Natural killer cell treated with Interleukin-12 subunit alpha and Interleukin-12 subunit beta and Interleukin-15 and Interleukin-18, amount 100 ng/mL, for 72 hours (primary cell): ENCODE data around the gene ARFIP1. TPM values are rescaled to one million over a fixed set of nuclear protein-coding genes. Genes with fewer than 3 reads are reported as not detected.
"Not testable (repeated sequence)": the region's sequence is repeated elsewhere in the genome, so short reads cannot be mapped to it uniquely, and the experiment has no call there.

ENCODE experiments used
- ATAC-seq, 2 donors: fragments of 150-1000 bp; cut with Tn5 transposase in 1 of 2; sonication (Bioruptor Pico), chemical (Tn5 transposase) in 1 of 2; 2 replicates each; pipeline ENCODE4 v1.10.0; 2021
- DNase-seq: peaks from one replicate; pipeline ENCODE4 v3.0.0; 2022; ENCODE audit warnings: low spot score
- H3K27ac Mint-ChIP-seq, 2 donors: 1 replicate in 1 of 2; 2 replicates in 1 of 2; pipeline ENCODE4 v1.8.0; 2022; ENCODE audit warnings: mixed read lengths in 2 of 2, mild to moderate bottlenecking in 1 of 2, moderate library complexity in 1 of 2
- H3K27me3 Mint-ChIP-seq, 2 donors: 1 replicate in 1 of 2; 2 replicates in 1 of 2; pipeline ENCODE4 v1.8.0; 2022; ENCODE audit warnings: mixed read lengths in 2 of 2
- H3K36me3 Mint-ChIP-seq: one replicate; pipeline ENCODE4 v1.8.0; 2022; ENCODE audit warnings: mixed read lengths
- H3K4me1 Mint-ChIP-seq, 2 donors: 1 replicate in 1 of 2; 2 replicates in 1 of 2; pipeline ENCODE4 v1.8.0; 2022; ENCODE audit warnings: low read depth in 2 of 2, mixed read lengths in 2 of 2, mild to moderate bottlenecking in 1 of 2
- H3K4me3 Mint-ChIP-seq: one replicate; pipeline ENCODE4 v1.8.0; 2022; ENCODE audit warnings: mixed read lengths
- H3K9me3 Mint-ChIP-seq: 2 replicates; pipeline ENCODE4 v1.8.0; 2022; ENCODE audit warnings: mixed read lengths
- total RNA-seq, 2 donors: library from RNA; stranded (reverse); gene quantifications; one replicate each; pipeline ENCODE4 v1.2.3, GENCODE V29; 2022

The ARFIP1 gene
- total RNA-seq, 2 donors from 2014 or later, result 17.8 to 21.0 TPM

- Mint-ChIP-seq H3K36me3 (peaks cover 23% of the 10 kb centered on the region), H3K4me1 (peaks cover 32 to 37% of the 10 kb centered on the region in 2 donors), H3K4me3 (peak overlapping the region; percentile 38), H3K27ac (peak overlapping the region; percentile 43 to 76)
- not testable (repeated sequence) for DNase-seq, H3K9me3 Mint-ChIP-seq, ATAC-seq, H3K27me3 Mint-ChIP-seq
These were observed 60.0 kb downstream of the ARFIP1 start for GRCh38 chr4:152839729-152840128.

- no peaks in the 10 kb centered on the region for H3K9me3 Mint-ChIP-seq
- no peak overlapping the region for H3K27ac Mint-ChIP-seq
- no peaks in the 10 kb centered on the region for H3K27me3 Mint-ChIP-seq
- H3K36me3 Mint-ChIP-seq, result peaks cover 16% of the 10 kb centered on the region
- H3K4me3 Mint-ChIP-seq, result no peak overlapping the region
- ATAC-seq (no peak), DNase-seq (no peak)
- H3K4me1 Mint-ChIP-seq, result peaks cover 18 to 22% of the 10 kb centered on the region in 2 donors
These were observed 63.8 kb downstream of the ARFIP1 start for GRCh38 chr4:152843481-152844090.

- H3K27me3 Mint-ChIP-seq, result no peaks in the 10 kb centered on the region
These were observed 67.6 kb downstream of the ARFIP1 start for GRCh38 chr4:152847376-152847775.

GRCh38 chr4:152848508-152848907 lies 68.8 kb downstream of the ARFIP1 start:
- Mint-ChIP-seq H3K4me1 (peaks cover 20 to 21% of the 10 kb centered on the region in 2 donors), H3K27ac (peak overlapping the region in 1 of 2 donors; percentile 11), H3K9me3 (peaks cover 3% of the 10 kb centered on the region), H3K4me3 (no peak overlapping the region), H3K27me3 (no peaks in the 10 kb centered on the region), H3K36me3 (peaks cover 15% of the 10 kb centered on the region)
- DNase-seq (no peak), ATAC-seq (no peak)

More at GRCh38 chr4:152847376-152847775, 67.6 kb downstream of the ARFIP1 start:
- H3K27ac Mint-ChIP-seq, result no peak overlapping the region
- no peak overlapping the region for H3K4me3 Mint-ChIP-seq
- no peak for DNase-seq
- H3K36me3 Mint-ChIP-seq, result peaks cover 13% of the 10 kb centered on the region
- H3K9me3 Mint-ChIP-seq, result no peaks in the 10 kb centered on the region
- H3K4me1 Mint-ChIP-seq, result peaks cover 20 to 21% of the 10 kb centered on the region in 2 donors
- ATAC-seq, result no peak

DNA sequence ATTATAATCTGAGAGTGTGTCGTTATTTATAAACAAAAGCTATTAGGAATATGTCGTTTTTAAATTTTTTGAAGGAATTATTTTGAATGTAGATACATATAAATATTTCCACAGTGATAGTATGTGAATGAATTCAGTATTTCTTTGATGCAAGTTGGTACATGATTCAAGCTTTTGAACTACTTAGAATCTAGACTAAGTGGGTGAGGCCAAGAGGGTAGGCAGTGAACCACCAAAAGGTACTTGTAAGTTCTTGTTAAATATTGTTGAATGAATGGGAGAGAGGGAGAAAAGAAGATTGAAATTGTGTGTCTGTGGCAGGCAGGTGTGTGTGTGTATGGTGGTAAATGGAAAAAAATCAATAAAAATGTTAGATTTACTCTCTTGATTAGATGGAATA lies 69.6 kb downstream of the ARFIP1 start:
- no peak for ATAC-seq
- Mint-ChIP-seq H3K36me3 (peaks cover 21% of the 10 kb centered on the region), H3K9me3 (peaks cover 5% of the 10 kb centered on the region), H3K27ac (peak overlapping the region; percentile 30 to 38), H3K27me3 (no peaks in the 10 kb centered on the region), H3K4me1 (peaks cover 20 to 21% of the 10 kb centered on the region in 2 donors), H3K4me3 (peak overlapping the region; percentile 17)
- no peak for DNase-seq

GRCh38 chr4:152850377-152850776 lies 70.6 kb downstream of the ARFIP1 start:
- Mint-ChIP-seq H3K36me3 (peaks cover 24% of the 10 kb centered on the region), H3K9me3 (peaks cover 8% of the 10 kb centered on the region), H3K27ac (peak overlapping the region; percentile 30 to 38), H3K4me3 (peak overlapping the region; percentile 71), H3K27me3 (no peaks in the 10 kb centered on the region), H3K4me1 (peaks cover 20 to 21% of the 10 kb centered on the region in 2 donors)
- DNase-seq (no peak), ATAC-seq (peak; percentile 81 to 82)

DNA sequence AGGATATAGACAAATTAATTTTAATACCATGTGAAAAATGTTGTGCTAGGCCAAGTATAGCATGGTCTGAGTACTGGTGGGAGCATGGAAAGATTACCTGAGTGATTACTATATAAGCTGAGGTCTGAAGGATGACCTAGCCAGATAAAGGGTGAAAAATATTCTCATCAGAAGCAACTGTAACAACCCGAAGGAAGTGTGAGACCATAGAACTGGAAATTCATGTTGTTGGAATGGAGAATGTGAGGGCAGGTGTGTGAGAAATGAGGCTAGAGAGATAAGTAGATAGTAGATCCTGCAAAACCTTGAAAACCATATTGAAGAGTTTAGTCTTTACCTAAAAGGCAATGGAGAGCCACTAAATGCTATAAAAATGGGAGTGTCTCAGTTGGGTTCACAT lies 71.5 kb downstream of the ARFIP1 start:
- H3K9me3 Mint-ChIP-seq, result peaks cover 8% of the 10 kb centered on the region
- peak overlapping the region; percentile 30 to 38 for H3K27ac Mint-ChIP-seq

GRCh38 chr4:152853293-152853692 lies 73.5 kb downstream of the ARFIP1 start:
- ATAC-seq, result no peak
- DNase-seq, result no peak
- Mint-ChIP-seq H3K4me3 (no peak overlapping the region), H3K9me3 (peaks cover 8% of the 10 kb centered on the region), H3K36me3 (peaks cover 24% of the 10 kb centered on the region), H3K4me1 (peaks cover 20 to 21% of the 10 kb centered on the region in 2 donors), H3K27ac (no peak overlapping the region), H3K27me3 (no peaks in the 10 kb centered on the region)

More for the DNA sequence above, 71.5 kb downstream of the ARFIP1 start:
- Mint-ChIP-seq H3K4me3 (no peak overlapping the region), H3K36me3 (peaks cover 24% of the 10 kb centered on the region), H3K4me1 (peaks cover 20 to 21% of the 10 kb centered on the region in 2 donors), H3K27me3 (no peaks in the 10 kb centered on the region)
- DNase-seq (no peak), ATAC-seq (no peak)

DNA sequence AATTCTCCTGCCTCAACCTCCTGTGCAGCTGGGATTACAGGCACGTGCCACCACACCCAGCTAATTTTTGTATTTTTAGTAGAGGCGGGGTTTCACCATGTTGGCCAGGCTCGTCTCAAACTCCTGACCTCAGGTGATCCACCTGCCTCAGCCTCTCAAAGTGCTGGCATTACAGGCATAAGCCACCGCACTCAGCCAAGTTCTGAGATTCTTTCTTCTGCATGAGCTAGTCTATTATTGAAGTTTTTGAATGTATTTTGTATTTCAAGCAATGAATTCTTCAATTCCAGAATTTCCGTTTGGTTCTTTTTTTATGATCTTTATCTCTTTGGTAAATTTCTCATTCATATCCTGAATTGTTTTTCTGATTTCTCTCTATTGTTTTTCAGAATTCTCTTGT lies 74.3 kb downstream of the ARFIP1 start:
- H3K4me3 Mint-ChIP-seq, result not testable (repeated sequence)
- Mint-ChIP-seq H3K4me1 (peaks cover 20 to 21% of the 10 kb centered on the region in 2 donors), H3K36me3 (peaks cover 24% of the 10 kb centered on the region)

DNA sequence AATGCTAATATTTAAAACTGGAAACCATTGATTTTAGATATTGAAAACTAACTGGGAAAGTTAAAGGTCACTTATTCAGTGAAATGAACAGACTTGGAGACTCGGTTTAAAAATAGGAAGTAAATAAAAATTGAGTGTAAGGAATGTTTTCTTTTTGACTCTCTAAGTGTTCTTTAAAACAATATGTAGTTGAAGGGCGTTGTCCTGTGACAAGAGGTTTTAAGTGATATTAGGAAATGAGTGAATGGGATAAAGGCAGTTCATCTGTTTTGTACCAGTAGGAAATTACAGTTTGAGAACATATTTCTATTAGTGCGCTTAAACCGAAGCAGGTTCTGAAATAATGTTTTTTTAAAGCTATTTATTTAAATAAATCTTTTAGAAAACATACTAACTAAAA lies 77.2 kb downstream of the ARFIP1 start:
- DNase-seq (no peak), ATAC-seq (no peak)
- H3K27me3 Mint-ChIP-seq, result no peaks in the 10 kb centered on the region
- H3K36me3 Mint-ChIP-seq, result peaks cover 17% of the 10 kb centered on the region
- no peak overlapping the region for H3K27ac Mint-ChIP-seq
- no peak overlapping the region for H3K4me3 Mint-ChIP-seq
- H3K4me1 Mint-ChIP-seq, result no peaks in the 10 kb centered on the region
- peaks cover 8% of the 10 kb centered on the region for H3K9me3 Mint-ChIP-seq

More for the DNA sequence above, 74.3 kb downstream of the ARFIP1 start:
- not testable (repeated sequence) for ATAC-seq, H3K27ac Mint-ChIP-seq, DNase-seq, H3K27me3 Mint-ChIP-seq, H3K9me3 Mint-ChIP-seq

DNA sequence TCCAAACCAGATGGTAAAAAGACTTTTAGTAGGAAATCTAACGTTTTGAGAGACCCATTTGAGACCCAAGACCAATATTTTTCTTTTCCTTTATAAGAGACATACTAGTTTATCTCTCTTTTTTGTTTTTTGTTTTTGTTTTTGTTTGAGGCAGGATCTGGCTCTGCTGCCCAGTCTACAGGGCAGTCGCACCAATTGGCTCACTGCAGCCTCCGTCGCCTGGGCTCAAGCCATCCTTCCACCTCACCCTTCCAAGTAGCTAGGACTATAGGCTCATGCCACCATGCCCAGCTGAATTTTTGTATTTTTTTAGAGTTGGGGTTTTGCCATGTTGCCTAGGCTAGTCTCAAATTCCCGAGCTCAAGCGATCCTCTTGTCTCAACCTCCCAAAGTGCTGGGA lies 79.2 kb downstream of the ARFIP1 start:
- no peaks in the 10 kb centered on the region for H3K4me1 Mint-ChIP-seq
- ATAC-seq (no peak), DNase-seq (no peak)
- H3K27ac Mint-ChIP-seq, result no peak overlapping the region
- no peak overlapping the region for H3K4me3 Mint-ChIP-seq
- peaks cover 7% of the 10 kb centered on the region for H3K36me3 Mint-ChIP-seq
- H3K9me3 Mint-ChIP-seq, result peaks cover 5% of the 10 kb centered on the region
- no peaks in the 10 kb centered on the region for H3K27me3 Mint-ChIP-seq

- H3K4me3 Mint-ChIP-seq, result no peak overlapping the region
- no peaks in the 10 kb centered on the region for H3K4me1 Mint-ChIP-seq
- ATAC-seq (no peak), DNase-seq (no peak)
- H3K36me3 Mint-ChIP-seq, result peaks cover 5% of the 10 kb centered on the region
- no peaks in the 10 kb centered on the region for H3K9me3 Mint-ChIP-seq
- no peak overlapping the region for H3K27ac Mint-ChIP-seq
- no peaks in the 10 kb centered on the region for H3K27me3 Mint-ChIP-seq
These were observed 80.3 kb downstream of the ARFIP1 start for GRCh38 chr4:152860046-152860445.

- no peak for DNase-seq
- Mint-ChIP-seq H3K4me3 (no peak overlapping the region), H3K36me3 (peaks cover 5% of the 10 kb centered on the region), H3K4me1 (no peaks in the 10 kb centered on the region), H3K27me3 (no peaks in the 10 kb centered on the region), H3K9me3 (no peaks in the 10 kb centered on the region), H3K27ac (no peak overlapping the region)
- no peak for ATAC-seq
These were observed 82.9 kb downstream of the ARFIP1 start for GRCh38 chr4:152862608-152863007.

DNA sequence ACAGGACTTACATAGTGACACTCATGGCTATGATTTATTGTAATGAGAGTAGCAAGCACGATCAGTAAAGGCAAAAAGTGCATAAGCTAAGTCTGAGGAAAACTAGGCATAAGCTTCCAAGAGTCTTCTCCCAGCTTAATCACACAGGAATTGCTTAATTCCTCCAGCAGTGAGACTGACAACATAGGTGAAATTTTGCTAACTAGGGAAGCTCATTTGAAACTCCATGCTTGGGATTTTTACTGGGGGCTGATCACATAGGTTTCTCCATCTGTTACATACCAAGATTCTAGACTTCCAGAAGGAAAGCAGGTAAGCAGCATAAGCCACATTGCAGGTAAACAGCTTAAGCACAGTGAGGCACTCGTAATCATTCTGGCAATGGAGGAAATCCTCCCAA lies 84.6 kb downstream of the ARFIP1 start:
- no peaks in the 10 kb centered on the region for H3K4me1 Mint-ChIP-seq
- DNase-seq (no peak), ATAC-seq (no peak)
- H3K27ac Mint-ChIP-seq, result no peak overlapping the region
- H3K27me3 Mint-ChIP-seq, result no peaks in the 10 kb centered on the region
- H3K4me3 Mint-ChIP-seq, result no peak overlapping the region
- H3K9me3 Mint-ChIP-seq, result no peaks in the 10 kb centered on the region
- peaks cover 5% of the 10 kb centered on the region for H3K36me3 Mint-ChIP-seq
